ENCODE data around the gene GINS2. TPM values are rescaled to one million over a fixed set of nuclear protein-coding genes. Genes with fewer than 3 reads are reported as not detected.

The GINS2 gene
- total and polyA plus RNA-seq, 2 of the 4 experiments (the other 2 are of a cell fraction), result 12.0 to 13.4 TPM

- no peaks in the 10 kb centered on the region for H3K27me3 ChIP-seq (ENCODE audit: control insufficient read depth, insufficient read depth, low read length)
- ChIA-PET POLR2A (ENCODE audit: unreplicated experiment) (no interaction called here), CTCF (interaction anchor here (0.6 kb wide), 1 partner anchor 464 kb away, joined by 3 read pairs; no protein-coding TSS in a partner anchor)
- H3K79me1 ChIP-seq (ENCODE audit: low read depth in 1 of 2, low read length in 2 of 2), result peaks cover 10 to 29% of the 10 kb centered on the region in 2 experiments
- H3K9me3 ChIP-seq (ENCODE audit: control insufficient read depth, insufficient read depth, low read length), result no peaks in the 10 kb centered on the region
- no peak overlapping the region for H2BK20ac ChIP-seq (ENCODE audit: low read depth, low read length)
- intact Hi-C loops (cut with micrococcal nuclease) (loop anchor here (5.0 kb wide), 1 partner anchor 59 kb away; no protein-coding TSS in a partner anchor), in situ Hi-C loops (cut with MboI; ENCODE audit: low sequenced_read_pairs) (loop anchor here (5.0 kb wide), 1 partner anchor 59 kb away; no protein-coding TSS in a partner anchor), dilution Hi-C loops (cut with HindIII; ENCODE audit: low sequenced_read_pairs, unreplicated experiment) (no loop called here)
- H3K18ac ChIP-seq (ENCODE audit: low read depth, low read length), result no peak overlapping the region
- no TSS peak for BruUV-seq (replicated peaks)
- H2BK5ac ChIP-seq (ENCODE audit: low read depth, low read length, poor library complexity, severe bottlenecking), result no peak overlapping the region
- H3K4me2 ChIP-seq (ENCODE audit: low read depth, low read length), result no peak overlapping the region
- H3K36me3 ChIP-seq (ENCODE audit: control insufficient read depth, insufficient read depth, low read length), result peaks cover 80% of the 10 kb centered on the region
- no peak overlapping the region for H4K91ac ChIP-seq (ENCODE audit: insufficient read depth, low read depth, low read length)
- no peak overlapping the region for H3K14ac ChIP-seq (replicated peaks; ENCODE audit: low read depth, low read length)
- H2BK120ac ChIP-seq (ENCODE audit: low read depth, low read length), result no peak overlapping the region
- no peak overlapping the region for H2AK5ac ChIP-seq (ENCODE audit: low read depth, low read length)
- 96% methylated on average over 8 of the region's 18 CpGs; no CpG with 5 or more reads in 1 of the 2 experiments for WGBS, 2 experiments (ENCODE audit: extremely low coverage in 2 of 2, insufficient read length in 1 of 2)
- no peak overlapping the region for H2AK9ac ChIP-seq (replicated peaks; ENCODE audit: low read depth, low read length, poor library complexity)
- no peak overlapping the region for H2BK15ac ChIP-seq (ENCODE audit: low read depth, low read length)
- H2AFZ ChIP-seq (replicated peaks; ENCODE audit: low read length, poor library complexity), result no peak overlapping the region
- no peak for ATAC-seq (ENCODE audit: low read depth)
- H4K8ac ChIP-seq (ENCODE audit: low read depth in 2 of 2, low read length in 2 of 2), result no peak overlapping the region
- TF ChIP-seq RFX5 (IDR thresholded peaks at IDR 0.05; ENCODE audit: low read depth, low read length) (no peak), NFE2L2 (IDR thresholded peaks at IDR 0.05; ENCODE audit: low read depth, low read length) (no peak), CHD1 (IDR thresholded peaks at IDR 0.05; ENCODE audit: low read depth, low read length) (no peak), MAFK (IDR thresholded peaks at IDR 0.05; ENCODE audit: low read depth, low read length) (no peak), BHLHE40 (IDR thresholded peaks at IDR 0.05; ENCODE audit: low read depth, low read length) (no peak), ELK1 (IDR thresholded peaks at IDR 0.05; ENCODE audit: borderline replicate concordance, low read depth, low read length) (no peak), MAZ (IDR thresholded peaks at IDR 0.05; ENCODE audit: borderline replicate concordance, low read depth, low read length) (no peak), CTCF (conservative IDR thresholded peaks at IDR 0.05; ENCODE audit: low read depth, low read length) (no peak), POLR2A (IDR thresholded peaks at IDR 0.05; ENCODE audit: low read depth, low read length) (no peak), CEBPB (IDR thresholded peaks at IDR 0.05; ENCODE audit: low read depth, low read length) (no peak), RCOR1 (IDR thresholded peaks at IDR 0.05; ENCODE audit: insufficient replicate concordance, low read length) (no peak)
- no peak overlapping the region for H3K4ac ChIP-seq (ENCODE audit: low read depth, low read length)
- no peak overlapping the region for H4K5ac ChIP-seq (ENCODE audit: low read depth, low read length)
- no peak for DNase-seq
- no peak overlapping the region for H3K27ac ChIP-seq (ENCODE audit: insufficient read depth, low read length)
- H4K20me1 ChIP-seq (ENCODE audit: insufficient read depth, low read length), result peaks cover 26% of the 10 kb centered on the region
- H3K4me3 ChIP-seq (ENCODE audit: insufficient read depth, low read depth, low read length), result no peak overlapping the region
- H3K56ac ChIP-seq (ENCODE audit: extremely low read depth, insufficient read depth, low read length), result no peak overlapping the region
- no peak overlapping the region for H3K9ac ChIP-seq (ENCODE audit: low read depth, low read length)
- H3K23ac ChIP-seq (ENCODE audit: low read depth, low read length), result no peak overlapping the region
- H3K4me1 ChIP-seq (ENCODE audit: control insufficient read depth, insufficient read depth, low read length), result peaks cover under 1% of the 10 kb centered on the region
- H3K9me1 ChIP-seq (ENCODE audit: insufficient read depth, low read length), result no peaks in the 10 kb centered on the region
These were observed 30.0 kb downstream of the GINS2 start for GRCh38 chr16:85658504-85659326.
